GM18526 (cell line): Measurements from ENCODE around the gene PDZRN3.

Experiments used
- POLR2A ChIP-seq: IDR thresholded peaks from 3 replicates; pipeline ENCODE4 v1.6.1; 2011; ENCODE audit not compliant: insufficient read length; ENCODE audit errors: extremely low read depth

Gene PDZRN3

GRCh38 chr3:73389117-73389813 lies 235.5 kb downstream of the PDZRN3 start:
- TF ChIP-seq POLR2A = no peak

- no peak for TF ChIP-seq POLR2A
Measured at GRCh38 chr3:73385568-73385967, 239.2 kb downstream of the PDZRN3 start.

GRCh38 chr3:73384091-73384906 lies 240.4 kb downstream of the PDZRN3 start:
- TF ChIP-seq POLR2A = no peak

- TF ChIP-seq POLR2A = no peak
Measured at GRCh38 chr3:73383470-73384049, 241.2 kb downstream of the PDZRN3 start.

- TF ChIP-seq POLR2A = no peak
Measured at GRCh38 chr3:73381551-73381950, 243.2 kb downstream of the PDZRN3 start.

GRCh38 chr3:73380735-73381532 lies 243.8 kb downstream of the PDZRN3 start:
- no peak for TF ChIP-seq POLR2A

GRCh38 chr3:73379465-73379864 lies 245.3 kb downstream of the PDZRN3 start:
- no peak for TF ChIP-seq POLR2A

GRCh38 chr3:73378207-73378606 lies 246.5 kb downstream of the PDZRN3 start:
- TF ChIP-seq POLR2A = no peak

- TF ChIP-seq POLR2A = no peak
Measured at GRCh38 chr3:73365756-73366397, 258.9 kb downstream of the PDZRN3 start.

GRCh38 chr3:73364517-73364916 lies 260.2 kb downstream of the PDZRN3 start:
- no peak for TF ChIP-seq POLR2A

- TF ChIP-seq POLR2A = no peak
Measured at GRCh38 chr3:73363093-73363492, 261.6 kb downstream of the PDZRN3 start.

- no peak for TF ChIP-seq POLR2A
Measured at GRCh38 chr3:73361591-73361990, 263.1 kb downstream of the PDZRN3 start.

- TF ChIP-seq POLR2A = no peak
Measured at GRCh38 chr3:73353649-73354217, 271.0 kb downstream of the PDZRN3 start.

- no peak for TF ChIP-seq POLR2A
Measured at GRCh38 chr3:73352841-73353645, 271.7 kb downstream of the PDZRN3 start.

GRCh38 chr3:73351423-73352071 lies 273.2 kb downstream of the PDZRN3 start:
- no peak for TF ChIP-seq POLR2A
